ENCODE data around the gene NR6A1.
A peak's percentile ranks its signal among the peaks of the same experiment; 100 is the strongest.

Gene NR6A1

DNA sequence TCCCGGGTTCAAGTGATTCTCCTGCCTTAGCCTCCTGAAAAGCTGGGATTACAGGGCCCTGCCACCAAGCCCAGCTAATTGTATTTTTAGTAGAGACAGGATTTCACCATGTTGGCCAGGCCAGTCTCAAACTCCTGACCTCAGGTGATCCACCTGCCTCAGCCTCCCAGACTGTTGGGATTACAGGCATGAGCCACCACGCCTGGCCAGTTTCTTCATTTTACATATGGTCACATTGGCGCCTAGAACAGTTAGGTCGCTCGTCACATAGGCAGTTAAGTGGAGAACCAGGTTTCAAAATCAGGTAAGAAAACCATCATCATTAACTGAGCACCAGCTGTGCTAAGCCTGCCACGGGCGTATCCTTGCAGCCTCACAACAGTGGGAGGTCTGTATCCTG, 41.9 kb upstream of the NR6A1 start:
- TF ChIP-seq, protein P1, sequence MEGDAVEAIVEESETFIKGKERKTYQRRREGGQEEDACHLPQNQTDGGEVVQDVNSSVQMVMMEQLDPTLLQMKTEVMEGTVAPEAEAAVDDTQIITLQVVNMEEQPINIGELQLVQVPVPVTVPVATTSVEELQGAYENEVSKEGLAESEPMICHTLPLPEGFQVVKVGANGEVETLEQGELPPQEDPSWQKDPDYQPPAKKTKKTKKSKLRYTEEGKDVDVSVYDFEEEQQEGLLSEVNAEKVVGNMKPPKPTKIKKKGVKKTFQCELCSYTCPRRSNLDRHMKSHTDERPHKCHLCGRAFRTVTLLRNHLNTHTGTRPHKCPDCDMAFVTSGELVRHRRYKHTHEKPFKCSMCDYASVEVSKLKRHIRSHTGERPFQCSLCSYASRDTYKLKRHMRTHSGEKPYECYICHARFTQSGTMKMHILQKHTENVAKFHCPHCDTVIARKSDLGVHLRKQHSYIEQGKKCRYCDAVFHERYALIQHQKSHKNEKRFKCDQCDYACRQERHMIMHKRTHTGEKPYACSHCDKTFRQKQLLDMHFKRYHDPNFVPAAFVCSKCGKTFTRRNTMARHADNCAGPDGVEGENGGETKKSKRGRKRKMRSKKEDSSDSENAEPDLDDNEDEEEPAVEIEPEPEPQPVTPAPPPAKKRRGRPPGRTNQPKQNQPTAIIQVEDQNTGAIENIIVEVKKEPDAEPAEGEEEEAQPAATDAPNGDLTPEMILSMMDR (IDR thresholded peaks at IDR 0.05; ENCODE audit: low read depth, low read length, missing control alignments), result no peak
- in situ Hi-C loops (cut with HindIII; ENCODE audit: low pct_ligation_motif_present, low sequenced_read_pairs), result no loop called here
- Histone ChIP-seq H3K27me3 (replicated peaks) (no peaks in the 10 kb centered on the region), H3K4me3 (ENCODE audit: low read depth, low read length) (no peak overlapping the region), H3K27ac (peak overlapping the region; percentile 94), H3K36me3 (replicated peaks) (no peaks in the 10 kb centered on the region)
- no peak for DNase-seq

DNA sequence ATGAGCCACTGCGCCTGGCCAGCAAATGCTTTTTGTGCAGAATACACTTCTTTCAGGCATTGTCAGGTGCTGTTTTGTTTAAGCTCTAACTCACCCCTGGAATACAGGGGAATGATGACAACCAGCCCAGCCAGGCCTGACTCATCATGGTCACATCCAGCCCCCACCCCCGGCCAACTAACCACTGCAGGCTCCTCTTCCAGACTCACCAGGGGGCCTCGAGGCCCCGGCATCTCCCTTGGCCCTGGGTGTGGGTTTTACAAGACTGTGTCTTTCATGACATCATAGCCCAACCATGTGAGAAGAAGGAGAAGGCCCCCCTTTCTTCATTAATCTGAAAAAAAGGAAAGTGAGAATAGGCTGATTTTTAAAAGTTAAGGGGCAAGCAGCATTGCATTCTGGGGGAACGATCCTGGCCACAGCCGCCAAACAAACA, 41.3 kb upstream of the NR6A1 start:
- Histone ChIP-seq H3K27me3 (replicated peaks) (no peaks in the 10 kb centered on the region), H3K36me3 (replicated peaks) (no peaks in the 10 kb centered on the region), H3K27ac (peak overlapping the region; percentile 94), H3K4me3 (ENCODE audit: low read depth, low read length) (no peak overlapping the region)
- DNase-seq, result peak; percentile 100
- in situ Hi-C loops (cut with HindIII; ENCODE audit: low pct_ligation_motif_present, low sequenced_read_pairs), result no loop called here
- TF ChIP-seq, protein P1 (IDR thresholded peaks at IDR 0.05; ENCODE audit: low read depth, low read length, missing control alignments), result peak; percentile 25

DNA sequence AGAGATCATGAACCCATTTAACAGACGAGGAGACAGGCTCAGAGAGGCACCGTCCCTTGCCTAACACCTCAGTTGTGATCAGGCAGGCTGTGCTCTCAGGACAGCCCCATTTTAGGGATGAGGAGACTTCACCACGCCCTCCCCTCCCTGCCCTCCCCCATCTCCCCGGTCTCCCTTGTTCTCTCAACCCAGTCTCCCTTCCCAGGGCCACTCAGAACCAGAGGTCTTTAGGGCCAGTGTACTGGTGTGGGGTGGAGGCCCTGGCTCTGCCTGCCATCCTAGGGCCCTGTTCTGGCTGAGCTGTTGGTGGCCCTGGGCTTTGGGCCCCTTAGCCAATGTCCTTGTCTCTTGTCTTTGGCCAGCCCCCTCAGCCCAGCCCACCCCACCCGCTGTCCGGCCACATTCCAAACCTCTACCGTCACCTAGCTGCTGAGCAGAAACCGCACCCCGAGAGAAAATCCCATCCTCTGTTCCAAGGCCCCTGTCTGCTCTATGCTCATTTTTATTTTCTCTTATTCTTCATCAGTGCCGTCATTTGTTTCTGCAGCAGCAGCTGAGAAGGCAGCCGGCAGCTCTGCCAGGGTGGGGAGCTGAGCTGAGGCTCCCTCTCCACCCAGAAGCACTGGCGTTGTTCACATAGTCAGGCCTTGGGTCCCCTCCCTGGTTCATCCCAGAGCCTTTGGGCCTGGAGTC, 39.7 kb upstream of the NR6A1 start:
- Histone ChIP-seq H3K4me3 (ENCODE audit: low read depth, low read length) (no peak overlapping the region), H3K27me3 (replicated peaks) (no peaks in the 10 kb centered on the region), H3K36me3 (replicated peaks) (no peaks in the 10 kb centered on the region), H3K27ac (peak overlapping the region; percentile 94)
- in situ Hi-C loops (cut with HindIII; ENCODE audit: low pct_ligation_motif_present, low sequenced_read_pairs), result no loop called here
- TF ChIP-seq, protein P1 (IDR thresholded peaks at IDR 0.05; ENCODE audit: low read depth, low read length, missing control alignments), result no peak
- DNase-seq, result peak; percentile 82

DNA sequence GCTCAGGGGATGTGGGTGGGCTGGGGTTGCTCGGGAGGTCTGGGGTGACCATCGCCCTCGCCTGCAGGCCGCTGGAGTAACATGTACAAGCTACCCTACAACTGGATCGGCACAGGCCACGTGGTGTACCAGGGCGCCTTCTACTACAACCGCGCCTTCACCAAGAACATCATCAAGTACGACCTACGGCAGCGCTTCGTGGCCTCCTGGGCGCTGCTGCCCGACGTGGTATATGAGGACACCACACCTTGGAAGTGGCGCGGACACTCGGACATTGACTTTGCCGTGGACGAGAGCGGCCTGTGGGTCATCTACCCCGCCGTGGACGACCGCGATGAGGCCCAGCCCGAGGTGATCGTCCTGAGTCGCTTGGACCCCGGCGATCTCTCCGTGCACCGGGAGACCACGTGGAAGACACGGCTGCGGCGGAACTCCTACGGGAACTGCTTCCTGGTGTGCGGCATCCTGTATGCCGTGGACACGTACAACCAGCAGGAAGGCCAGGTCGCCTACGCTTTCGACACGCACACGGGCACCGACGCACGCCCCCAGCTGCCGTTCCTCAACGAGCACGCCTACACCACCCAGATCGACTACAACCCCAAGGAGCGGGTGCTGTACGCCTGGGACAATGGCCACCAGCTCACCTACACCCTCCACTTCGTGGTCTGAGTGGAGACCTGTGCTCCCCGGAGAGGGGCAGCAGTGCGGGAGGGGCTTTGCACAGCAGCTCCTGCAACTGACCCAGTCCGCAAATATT, 38.8 kb upstream of the NR6A1 start:
- no peak overlapping the region for H3K4me3 ChIP-seq (ENCODE audit: low read depth, low read length)
- H3K36me3 ChIP-seq (replicated peaks), result no peaks in the 10 kb centered on the region
- DNase-seq, result no peak
- no peak overlapping the region for H3K27ac ChIP-seq
- in situ Hi-C loops (cut with HindIII; ENCODE audit: low pct_ligation_motif_present, low sequenced_read_pairs), result no loop called here
- TF ChIP-seq, protein P1 (IDR thresholded peaks at IDR 0.05; ENCODE audit: low read depth, low read length, missing control alignments), result no peak
- H3K27me3 ChIP-seq (replicated peaks), result no peaks in the 10 kb centered on the region

DNA sequence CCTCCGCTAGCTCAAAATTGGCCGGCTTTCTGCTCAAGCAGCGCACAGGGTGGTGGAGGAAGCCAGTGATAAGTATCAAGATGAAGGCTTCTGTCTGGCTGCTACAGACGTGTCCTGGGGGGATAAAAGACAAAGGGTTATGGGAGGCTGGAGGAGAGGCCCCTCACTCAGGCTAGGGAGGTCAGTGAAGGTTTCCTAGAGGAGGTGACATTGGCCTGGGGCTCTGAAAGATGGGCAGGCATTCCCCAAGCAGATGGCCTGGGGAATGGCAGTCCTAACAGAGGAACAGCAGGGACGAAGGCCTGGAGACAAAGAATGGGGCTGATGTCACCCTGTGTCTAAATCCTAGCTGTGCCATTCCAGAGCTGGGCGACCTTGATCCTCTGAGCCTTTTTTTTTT, 38.1 kb upstream of the NR6A1 start:
- Histone ChIP-seq H3K4me3 (ENCODE audit: low read depth, low read length) (no peak overlapping the region), H3K36me3 (replicated peaks) (no peaks in the 10 kb centered on the region), H3K27me3 (replicated peaks) (no peaks in the 10 kb centered on the region), H3K27ac (no peak overlapping the region)
- TF ChIP-seq, protein P1 (IDR thresholded peaks at IDR 0.05; ENCODE audit: low read depth, low read length, missing control alignments), result no peak
- DNase-seq, result no peak
- in situ Hi-C loops (cut with HindIII; ENCODE audit: low pct_ligation_motif_present, low sequenced_read_pairs), result no loop called here
